MCF 10A (cell line): ENCODE data around the gene FNDC7. TPM values are rescaled to one million over a fixed set of nuclear protein-coding genes. Genes with fewer than 3 reads are reported as not detected.

ENCODE experiments used
- BruUV-seq: library from RNA; stranded (reverse); fragments of 400-500 nt; replicated peaks from 2 replicates; lab custom pipeline; 2021; lab: Mats Ljungman, UMichigan
- CTCF ChIA-PET: fragments of 300-600 bp; sonication (Branson Sonifier 250); formaldehyde crosslinking; extraction: SDS; loops from one replicate; lab custom pipeline; 2021; ENCODE audit warnings: antibody characterized with exemption, inconsistent platforms; lab: Yijun Ruan, JAX
- POLR2A ChIA-PET: fragments of 300-600, 350-650 bp; sonication (Branson Sonifier 250); formaldehyde crosslinking; extraction: SDS; loops from one replicate; lab custom pipeline; 2020; ENCODE audit warnings: antibody characterized with exemption, inconsistent platforms; lab: Yijun Ruan, JAX
- DNase-seq: peaks from one replicate; pipeline ENCODE4 v3.0.0-alpha.2; 2018; ENCODE audit not compliant: unreplicated experiment
- H3K27ac Mint-ChIP-seq: one replicate; pipeline ENCODE4 v1.8.0; 2022; ENCODE audit warnings: mild to moderate bottlenecking, low read depth, mixed read lengths; ENCODE audit not compliant: unreplicated experiment
- H3K27me3 Mint-ChIP-seq: one replicate; pipeline ENCODE4 v1.8.0; 2022; ENCODE audit warnings: mixed read lengths; ENCODE audit not compliant: insufficient read depth, unreplicated experiment
- H3K36me3 Mint-ChIP-seq: one replicate; pipeline ENCODE4 v1.8.0; 2022; ENCODE audit warnings: mild to moderate bottlenecking, moderate library complexity, mixed read lengths; ENCODE audit not compliant: insufficient read depth, unreplicated experiment
- H3K4me1 Mint-ChIP-seq: one replicate; pipeline ENCODE4 v1.8.0; 2022; ENCODE audit warnings: mixed read lengths; ENCODE audit not compliant: insufficient read depth, unreplicated experiment
- H3K4me3 Mint-ChIP-seq: one replicate; pipeline ENCODE4 v1.8.0; 2022; ENCODE audit warnings: mild to moderate bottlenecking, moderate library complexity, mixed read lengths; ENCODE audit not compliant: unreplicated experiment
- H3K9me3 Mint-ChIP-seq: one replicate; pipeline ENCODE4 v1.8.0; 2022; ENCODE audit warnings: mixed read lengths; ENCODE audit not compliant: unreplicated experiment
- CTCF ChIP-seq: fragments of 200-600 bp; IDR thresholded peaks from one replicate; pipeline ENCODE4 v1.8.0; 2022; ENCODE audit warnings: antibody characterized with exemption, mild to moderate bottlenecking; ENCODE audit not compliant: unreplicated experiment
- intact Hi-C: fragments of 100-400 bp; cut with micrococcal nuclease; formaldehyde crosslinking; loops from 2 replicates; pipeline ENCODE4 v1.14.1; 2022
- total RNA-seq: library from RNA; stranded (reverse); gene quantifications from 2 replicates; pipeline ENCODE4 v1.2.3, GENCODE V29; 2022

The FNDC7 gene
- total RNA-seq, 1 experiment from 2014 or later = not detected

GRCh38 chr1:108758796-108759195 lies 46.1 kb downstream of the FNDC7 start:
- H3K9me3 Mint-ChIP-seq = no peaks in the 10 kb centered on the region
- BruUV-seq = no TSS peak
- no peak overlapping the region for H3K27ac Mint-ChIP-seq
- intact Hi-C loops = no loop called here
- POLR2A ChIA-PET = no interaction called here
- DNase-seq = no peak
- no peaks in the 10 kb centered on the region for H3K4me1 Mint-ChIP-seq
- no peaks in the 10 kb centered on the region for H3K27me3 Mint-ChIP-seq
- H3K4me3 Mint-ChIP-seq = no peak overlapping the region
- CTCF ChIA-PET = no interaction called here
- H3K36me3 Mint-ChIP-seq = peaks cover 86% of the 10 kb centered on the region
- no peak for TF ChIP-seq CTCF

- no peak overlapping the region for H3K27ac Mint-ChIP-seq
- intact Hi-C loops = no loop called here
- H3K27me3 Mint-ChIP-seq = no peaks in the 10 kb centered on the region
- POLR2A ChIA-PET = interaction anchor here (2.0 kb wide), 1 partner anchor 76 kb away, joined by 7 read pairs; no protein-coding TSS in a partner anchor
- no peak for TF ChIP-seq CTCF
- DNase-seq = no peak
- no peak overlapping the region for H3K4me3 Mint-ChIP-seq
- CTCF ChIA-PET = interaction anchor here (0.6 kb wide), 1 partner anchor 150 kb away, joined by 3 read pairs; no protein-coding TSS in a partner anchor
- no peaks in the 10 kb centered on the region for H3K4me1 Mint-ChIP-seq
- H3K36me3 Mint-ChIP-seq = peaks cover 44% of the 10 kb centered on the region
- BruUV-seq = no TSS peak
- no peaks in the 10 kb centered on the region for H3K9me3 Mint-ChIP-seq
These were observed 54.4 kb downstream of the FNDC7 start for GRCh38 chr1:108767115-108767514.

- POLR2A ChIA-PET = interaction anchor here (1.0 kb wide), 1 partner anchor 32 kb away, joined by 3 read pairs; no protein-coding TSS in a partner anchor
- H3K4me3 Mint-ChIP-seq = no peak overlapping the region
- peaks cover 41% of the 10 kb centered on the region for H3K36me3 Mint-ChIP-seq
- H3K27ac Mint-ChIP-seq = no peak overlapping the region
- no peaks in the 10 kb centered on the region for H3K4me1 Mint-ChIP-seq
- TF ChIP-seq CTCF = no peak
- intact Hi-C loops = no loop called here
- CTCF ChIA-PET = interaction anchor here (0.6 kb wide), 2 partner anchors 66 to 149 kb away, joined by 3 read pairs; no protein-coding TSS in a partner anchor
- no peaks in the 10 kb centered on the region for H3K27me3 Mint-ChIP-seq
- DNase-seq = no peak
- H3K9me3 Mint-ChIP-seq = no peaks in the 10 kb centered on the region
- BruUV-seq = no TSS peak
These were observed 55.0 kb downstream of the FNDC7 start for GRCh38 chr1:108767708-108768107.

GRCh38 chr1:108777839-108778238 lies 65.1 kb downstream of the FNDC7 start:
- H3K4me3 Mint-ChIP-seq = no peak overlapping the region
- H3K36me3 Mint-ChIP-seq = peaks cover 76% of the 10 kb centered on the region
- H3K4me1 Mint-ChIP-seq = peaks cover 7% of the 10 kb centered on the region
- CTCF ChIA-PET = no interaction called here
- TF ChIP-seq CTCF = no peak
- H3K9me3 Mint-ChIP-seq = no peaks in the 10 kb centered on the region
- intact Hi-C loops = no loop called here
- POLR2A ChIA-PET = interaction anchor here (1.7 kb wide), 1 partner anchor 16 kb away, joined by 4 read pairs; no protein-coding TSS in a partner anchor
- H3K27me3 Mint-ChIP-seq = no peaks in the 10 kb centered on the region
- no TSS peak for BruUV-seq
- H3K27ac Mint-ChIP-seq = no peak overlapping the region
- DNase-seq = no peak
